HG02970 (cell line): ENCODE results near the gene WFDC12.

Experiments used
- ATAC-seq: cut with Tn5 transposase; IDR thresholded peaks from one replicate; pipeline ENCODE4 v1.9.1; 2021; ENCODE audit warnings: mild to moderate bottlenecking, moderate library complexity, moderate number of reproducible peaks; ENCODE audit not compliant: unreplicated experiment, low FRiP score

Gene WFDC12

DNA sequence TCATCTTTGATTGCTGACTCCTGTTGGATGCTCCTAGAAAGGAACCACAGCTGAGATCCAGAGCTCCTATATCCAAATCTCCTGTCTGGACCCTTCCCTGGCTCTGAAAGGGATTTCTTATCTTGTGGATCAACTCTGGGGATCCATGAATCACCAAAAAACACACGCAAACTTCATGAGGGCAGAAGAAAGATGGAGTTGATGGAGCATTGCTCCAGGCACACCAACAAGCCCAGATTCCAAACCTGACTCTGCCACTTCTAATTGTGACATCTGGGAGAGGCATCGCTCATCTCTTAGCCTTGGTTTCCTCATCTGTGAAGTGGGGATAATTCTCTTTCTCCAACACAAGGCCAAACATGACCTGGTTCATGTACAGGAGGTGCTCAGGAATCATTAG is 30.1 kb downstream of the WFDC12 start:
- ATAC-seq: no peak

DNA sequence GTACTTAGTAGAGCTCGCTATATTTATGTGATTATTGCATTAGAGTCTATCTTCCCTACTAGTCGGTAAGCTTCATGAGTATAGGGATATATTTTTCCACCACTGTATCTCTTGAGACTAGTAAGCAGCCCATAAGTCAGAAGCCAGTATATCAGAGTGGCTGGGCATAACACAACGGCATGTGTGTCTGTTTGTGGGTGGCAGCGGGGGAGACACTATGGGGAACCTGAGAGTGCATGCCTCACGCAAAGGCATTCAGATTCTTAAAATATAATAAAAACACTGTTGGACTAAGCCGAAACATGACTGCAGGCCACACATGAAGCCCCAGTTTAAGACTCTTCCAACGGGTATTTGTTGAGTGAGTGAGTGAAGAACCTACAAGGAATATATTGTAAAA is 31.4 kb downstream of the WFDC12 start:
- no peak for ATAC-seq

GRCh38 chr20:45091366-45091765 is 32.9 kb downstream of the WFDC12 start:
- no peak for ATAC-seq

DNA sequence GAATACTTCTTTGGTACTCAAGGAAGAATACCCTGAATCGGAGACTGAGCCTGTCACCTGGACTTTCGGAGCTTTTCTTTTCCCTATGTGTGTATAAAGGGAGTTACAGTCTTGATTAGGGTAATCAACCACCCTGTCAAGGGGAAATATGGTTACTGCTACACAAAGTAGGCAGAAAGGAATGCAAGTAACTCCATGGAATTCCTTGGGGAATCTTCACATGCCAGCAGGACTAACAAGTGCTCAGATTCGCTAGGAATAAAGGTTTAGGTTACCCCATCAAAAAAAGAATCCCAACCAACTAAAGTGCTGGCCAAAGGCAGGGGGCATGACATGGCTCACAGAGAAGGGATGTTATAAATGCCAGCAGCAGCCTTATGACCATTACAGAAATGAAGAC is 33.8 kb downstream of the WFDC12 start:
- ATAC-seq: no peak

DNA sequence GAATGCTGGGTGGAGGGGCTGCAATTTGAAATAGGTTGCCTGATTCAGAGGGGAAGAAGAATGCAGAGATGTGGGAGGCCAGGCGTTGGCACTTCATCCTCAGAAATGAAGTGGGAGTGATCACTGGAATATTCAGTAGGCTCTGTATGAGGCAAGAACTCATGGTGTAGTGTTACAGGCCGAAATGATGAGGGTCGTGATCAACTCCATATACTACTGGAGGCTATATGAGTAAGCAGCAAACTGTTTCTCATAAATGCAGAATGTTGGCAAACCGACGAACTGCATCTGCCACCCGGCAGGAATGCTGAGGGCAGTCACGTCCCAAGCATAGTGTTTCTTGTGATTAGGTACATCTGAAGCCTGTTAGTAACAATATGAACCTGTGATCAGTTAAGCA is 36.0 kb downstream of the WFDC12 start:
- ATAC-seq: no peak

DNA sequence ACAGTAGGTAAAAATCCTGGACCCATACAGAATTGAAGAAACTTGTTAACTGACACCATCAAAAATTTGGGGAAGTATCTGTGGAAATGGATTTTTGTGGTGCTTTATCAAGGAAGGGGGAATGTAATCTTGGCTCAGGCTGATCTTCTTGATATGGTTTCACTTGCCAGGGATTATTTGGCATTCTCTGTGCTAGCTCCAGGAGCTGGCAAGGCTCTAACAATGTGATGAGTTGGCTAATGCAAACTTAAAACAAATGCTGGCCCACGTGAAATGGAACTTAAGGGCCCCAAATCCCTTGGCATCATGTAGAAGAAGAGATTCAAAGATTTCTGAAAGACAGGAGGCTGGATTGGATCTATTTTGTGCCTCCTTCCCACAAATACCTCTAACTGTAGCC is 36.5 kb downstream of the WFDC12 start:
- ATAC-seq: no peak

- ATAC-seq: no peak
Measured at GRCh38 chr20:45087097-45087790, 37.0 kb downstream of the WFDC12 start.

GRCh38 chr20:45085867-45086266 is 38.4 kb downstream of the WFDC12 start:
- ATAC-seq: no peak

DNA sequence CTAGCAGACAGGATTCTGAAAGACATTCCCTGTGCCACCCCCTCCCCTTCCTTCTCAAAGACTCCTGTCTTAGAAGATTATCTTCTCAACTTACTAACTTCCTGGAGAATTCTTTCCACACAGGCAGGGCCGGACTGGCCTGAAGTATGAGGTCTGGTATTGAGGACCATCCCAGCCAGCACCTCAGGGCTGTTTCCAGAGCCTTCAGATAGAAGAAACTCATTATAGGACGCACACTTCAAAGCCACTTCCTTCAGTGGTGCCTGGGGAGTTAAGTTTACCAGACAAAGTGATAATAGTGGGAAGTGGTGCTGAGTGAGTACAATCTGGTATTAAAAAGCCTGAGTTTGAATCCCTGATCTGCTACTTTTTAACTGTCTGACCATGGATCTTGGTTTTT is 39.0 kb downstream of the WFDC12 start:
- no peak for ATAC-seq

- ATAC-seq: no peak
Measured at GRCh38 chr20:45083127-45083526, 41.1 kb downstream of the WFDC12 start.

DNA sequence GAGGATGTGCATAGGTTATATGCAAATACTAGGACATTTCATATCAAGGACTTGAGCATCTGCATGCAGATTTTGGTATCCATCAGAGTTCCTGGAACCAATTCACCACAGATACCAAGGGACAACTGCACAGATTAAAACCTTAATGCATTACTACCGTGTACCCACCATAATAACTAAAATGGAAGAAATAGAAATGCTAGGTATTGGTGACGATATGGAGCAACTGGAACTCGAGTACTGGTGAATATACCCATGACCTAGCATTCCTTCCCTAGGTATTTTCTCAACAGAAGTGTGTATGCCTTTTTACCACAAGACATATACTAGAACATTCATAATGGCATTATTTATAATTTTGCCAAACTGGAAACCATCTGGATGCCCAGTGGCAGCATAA is 41.8 kb downstream of the WFDC12 start:
- no peak for ATAC-seq

GRCh38 chr20:45080867-45081624 is 43.2 kb downstream of the WFDC12 start:
- no peak for ATAC-seq

DNA sequence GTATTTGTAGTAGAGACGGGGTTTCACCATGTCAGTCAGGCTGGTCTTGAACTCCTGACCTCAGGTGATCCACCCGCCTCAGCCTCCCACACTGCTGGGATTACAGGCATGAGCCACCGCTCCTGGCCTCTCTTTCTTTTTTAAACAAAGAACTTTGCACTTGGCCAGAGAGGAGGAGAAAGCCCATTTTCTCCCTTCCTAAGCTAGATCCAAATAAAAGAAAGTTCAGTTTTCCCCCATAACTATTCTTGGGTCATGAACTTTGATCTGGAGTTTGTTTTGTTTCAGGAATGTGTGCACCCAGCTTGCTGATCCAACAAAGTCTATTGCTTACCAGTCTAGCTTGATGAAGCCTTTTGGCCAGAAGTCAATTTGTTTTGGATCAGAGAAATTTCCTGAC is 46.7 kb downstream of the WFDC12 start:
- ATAC-seq: no peak
